KMS-11 (cell line): ENCODE data around the gene CKMT2.

Experiments used
- H2AFZ ChIP-seq: fragments of 200-600 bp; sonication (generic); 2 replicates; pipeline ENCODE4 v1.6.1; 2016; ENCODE audit warnings: antibody characterized with exemption, mixed run types, low read depth
- H3K27ac ChIP-seq: fragments of 200-600 bp; sonication (generic); 2 replicates; pipeline ENCODE4 v1.6.1; 2016; ENCODE audit warnings: mild to moderate bottlenecking, mixed run types
- H3K27me3 ChIP-seq: fragments of 200-600 bp; sonication (generic); 2 replicates; pipeline ENCODE4 v1.6.1; 2017; ENCODE audit warnings: mild to moderate bottlenecking, low read depth, mixed run types, moderate library complexity; ENCODE audit not compliant: insufficient read depth
- H3K36me3 ChIP-seq: fragments of 200-600 bp; sonication (generic); 2 replicates; pipeline ENCODE4 v1.6.1; 2017; ENCODE audit warnings: mild to moderate bottlenecking, mixed run types; ENCODE audit not compliant: insufficient read depth
- H3K4me1 ChIP-seq: fragments of 200-600 bp; sonication (generic); 2 replicates; pipeline ENCODE4 v1.6.1; 2016; ENCODE audit warnings: mild to moderate bottlenecking, low read depth, mixed run types; ENCODE audit not compliant: poor library complexity, severe bottlenecking
- H3K4me2 ChIP-seq: fragments of 200-600 bp; sonication (generic); 2 replicates; pipeline ENCODE4 v1.7.0; 2016; ENCODE audit warnings: mild to moderate bottlenecking, mixed run types
- H3K4me3 ChIP-seq: fragments of 200-600 bp; sonication (generic); IDR thresholded peaks from 2 replicates; pipeline ENCODE4 v1.6.1; 2017; ENCODE audit warnings: low read depth, low read length, mixed read lengths; ENCODE audit not compliant: insufficient read depth
- H3K79me2 ChIP-seq: fragments of 200-600 bp; sonication (generic); 2 replicates; pipeline ENCODE4 v1.6.1; 2016; ENCODE audit warnings: low read depth, mixed run types; ENCODE audit not compliant: insufficient read depth
- H3K9ac ChIP-seq: fragments of 200-600 bp; sonication (generic); 2 replicates; pipeline ENCODE4 v1.6.1; 2016; ENCODE audit warnings: mild to moderate bottlenecking, mixed run types
- H4K20me1 ChIP-seq: fragments of 200-600 bp; sonication (generic); 2 replicates; pipeline ENCODE4 v1.6.1; 2016; ENCODE audit warnings: mild to moderate bottlenecking, mixed run types; ENCODE audit not compliant: insufficient read depth
- TF ChIP-seq, protein P1 (sequence below): fragments of 200-600 bp; sonication (generic); conservative IDR thresholded peaks from 2 replicates; pipeline ENCODE4 v1.6.1; 2017; ENCODE audit warnings: low read depth, mild to moderate bottlenecking, antibody characterized with exemption, low read length, moderate library complexity, mixed read lengths

CKMT2 gene

DNA sequence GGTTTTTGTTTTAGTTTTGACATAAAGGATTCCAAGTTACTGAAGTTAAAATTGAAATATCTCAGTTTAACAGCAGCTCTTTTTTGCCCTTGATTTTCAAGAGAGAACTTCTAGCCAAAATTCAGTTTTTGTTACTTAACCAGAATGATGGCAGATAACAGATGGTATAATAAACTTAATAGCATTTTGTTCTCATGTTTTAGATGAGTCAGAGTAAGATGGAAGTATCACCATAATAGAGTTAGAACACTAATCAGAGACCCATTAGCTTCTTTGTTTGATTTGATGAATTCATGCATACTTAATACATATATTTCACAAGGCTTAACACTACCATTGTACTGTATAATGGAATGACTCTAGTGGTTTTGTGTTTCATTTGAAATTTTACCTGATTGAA lies 80.2 kb downstream of the CKMT2 start:
- TF ChIP-seq, protein P1, sequence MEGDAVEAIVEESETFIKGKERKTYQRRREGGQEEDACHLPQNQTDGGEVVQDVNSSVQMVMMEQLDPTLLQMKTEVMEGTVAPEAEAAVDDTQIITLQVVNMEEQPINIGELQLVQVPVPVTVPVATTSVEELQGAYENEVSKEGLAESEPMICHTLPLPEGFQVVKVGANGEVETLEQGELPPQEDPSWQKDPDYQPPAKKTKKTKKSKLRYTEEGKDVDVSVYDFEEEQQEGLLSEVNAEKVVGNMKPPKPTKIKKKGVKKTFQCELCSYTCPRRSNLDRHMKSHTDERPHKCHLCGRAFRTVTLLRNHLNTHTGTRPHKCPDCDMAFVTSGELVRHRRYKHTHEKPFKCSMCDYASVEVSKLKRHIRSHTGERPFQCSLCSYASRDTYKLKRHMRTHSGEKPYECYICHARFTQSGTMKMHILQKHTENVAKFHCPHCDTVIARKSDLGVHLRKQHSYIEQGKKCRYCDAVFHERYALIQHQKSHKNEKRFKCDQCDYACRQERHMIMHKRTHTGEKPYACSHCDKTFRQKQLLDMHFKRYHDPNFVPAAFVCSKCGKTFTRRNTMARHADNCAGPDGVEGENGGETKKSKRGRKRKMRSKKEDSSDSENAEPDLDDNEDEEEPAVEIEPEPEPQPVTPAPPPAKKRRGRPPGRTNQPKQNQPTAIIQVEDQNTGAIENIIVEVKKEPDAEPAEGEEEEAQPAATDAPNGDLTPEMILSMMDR, result no peak
- Histone ChIP-seq H3K4me3 (no peak overlapping the region), H3K27me3 (no peaks in the 10 kb centered on the region), H3K4me2 (no peak overlapping the region), H3K9ac (no peak overlapping the region), H3K27ac (no peak overlapping the region), H2AFZ (no peak overlapping the region), H3K79me2 (no peaks in the 10 kb centered on the region), H3K36me3 (no peaks in the 10 kb centered on the region), H4K20me1 (no peaks in the 10 kb centered on the region), H3K4me1 (no peaks in the 10 kb centered on the region)

DNA sequence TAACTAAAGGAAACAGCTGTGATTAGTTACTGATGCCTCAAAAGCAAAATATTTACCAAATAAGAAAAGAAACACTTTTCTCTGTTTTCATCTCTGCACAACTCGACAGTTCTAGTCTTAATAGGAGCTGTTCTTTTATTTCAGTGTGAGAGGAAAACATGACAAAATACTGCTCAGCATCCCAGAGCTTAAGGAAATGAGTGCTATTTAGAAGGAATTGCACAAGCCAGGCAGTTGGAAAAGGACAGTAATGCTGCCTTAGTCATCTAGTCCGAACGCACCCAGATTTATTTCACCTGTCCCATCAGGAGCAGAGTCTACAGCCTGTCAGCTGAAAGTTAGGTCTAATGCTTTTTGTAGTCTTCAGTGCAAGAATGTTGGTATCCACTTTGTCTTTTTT lies 80.6 kb downstream of the CKMT2 start:
- H3K36me3 ChIP-seq, result no peaks in the 10 kb centered on the region
- TF ChIP-seq, protein P1, result no peak
- no peak overlapping the region for H3K4me2 ChIP-seq

DNA sequence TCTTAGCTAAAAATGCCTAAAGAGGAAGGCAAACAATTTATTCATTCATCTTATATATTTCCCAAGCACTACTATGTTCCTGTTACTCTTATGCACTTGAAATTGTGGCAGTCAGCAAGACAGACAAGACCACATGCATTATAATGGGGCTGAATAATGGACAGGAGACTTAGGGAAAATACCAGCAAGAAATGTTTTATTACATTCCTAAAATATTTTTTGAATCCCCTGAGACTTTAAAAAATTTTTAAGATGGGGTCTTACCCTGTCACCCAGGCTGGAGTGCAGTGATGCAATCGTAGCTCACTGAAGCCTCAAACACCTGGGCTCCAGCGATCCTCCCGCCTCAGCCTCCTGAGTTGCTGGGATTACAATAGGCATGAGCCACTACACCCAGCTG lies 81.5 kb downstream of the CKMT2 start:
- Histone ChIP-seq H3K79me2 (no peaks in the 10 kb centered on the region), H3K4me3 (no peak overlapping the region), H3K27me3 (no peaks in the 10 kb centered on the region), H3K4me2 (no peak overlapping the region), H3K36me3 (no peaks in the 10 kb centered on the region), H3K4me1 (no peaks in the 10 kb centered on the region), H3K9ac (no peak overlapping the region), H3K27ac (no peak overlapping the region), H2AFZ (no peak overlapping the region), H4K20me1 (no peaks in the 10 kb centered on the region)
- TF ChIP-seq, protein P1, result no peak

More for the DNA sequence above, 80.6 kb downstream of the CKMT2 start:
- Histone ChIP-seq H3K27ac (no peak overlapping the region), H3K27me3 (no peaks in the 10 kb centered on the region), H3K4me1 (no peaks in the 10 kb centered on the region), H4K20me1 (no peaks in the 10 kb centered on the region), H3K9ac (no peak overlapping the region), H2AFZ (no peak overlapping the region), H3K4me3 (no peak overlapping the region), H3K79me2 (no peaks in the 10 kb centered on the region)

DNA sequence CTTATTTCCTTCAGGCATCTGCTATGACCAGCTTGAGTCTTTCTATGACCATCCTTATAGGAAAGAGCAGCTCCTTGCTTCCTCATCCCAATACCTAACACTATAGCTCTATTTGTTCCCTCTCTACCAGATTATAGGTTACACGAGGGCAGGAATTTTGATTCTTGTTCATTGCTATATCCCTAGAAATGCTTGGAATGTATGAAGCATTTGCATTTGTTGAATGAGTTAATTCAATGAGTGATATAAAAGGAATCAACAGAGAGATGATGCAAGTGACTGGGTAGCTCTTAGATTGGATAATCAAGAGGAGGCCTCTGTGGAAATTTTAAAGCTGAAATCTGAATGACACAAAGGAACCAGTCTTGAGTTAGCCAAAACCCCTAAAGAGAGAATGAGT lies 82.2 kb downstream of the CKMT2 start:
- Histone ChIP-seq H3K79me2 (no peaks in the 10 kb centered on the region), H2AFZ (no peak overlapping the region), H3K36me3 (no peaks in the 10 kb centered on the region), H3K27me3 (no peaks in the 10 kb centered on the region), H3K4me1 (no peaks in the 10 kb centered on the region), H4K20me1 (no peaks in the 10 kb centered on the region), H3K27ac (no peak overlapping the region), H3K9ac (no peak overlapping the region), H3K4me3 (no peak overlapping the region), H3K4me2 (no peak overlapping the region)
- TF ChIP-seq, protein P1, result no peak

DNA sequence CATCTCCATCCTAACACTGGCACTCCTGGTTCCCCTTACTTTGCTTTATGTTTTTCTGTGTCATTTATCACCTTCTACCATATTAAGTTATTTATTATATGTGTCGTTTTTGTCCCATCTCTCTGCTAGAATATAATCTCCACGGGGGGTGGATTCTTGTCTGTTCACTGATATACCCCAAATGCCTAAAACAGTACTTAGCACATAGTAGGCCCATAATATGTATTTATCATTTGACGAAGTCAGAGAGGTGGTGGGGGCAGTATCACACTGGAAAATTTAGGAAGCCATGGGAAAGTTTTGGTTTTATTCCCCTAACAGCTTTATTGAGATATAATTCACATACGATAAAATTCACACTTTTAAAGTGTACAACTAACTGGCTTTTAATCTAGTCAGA lies 82.7 kb downstream of the CKMT2 start:
- Histone ChIP-seq H3K4me3 (no peak overlapping the region), H3K79me2 (no peaks in the 10 kb centered on the region), H3K4me2 (no peak overlapping the region), H2AFZ (no peak overlapping the region), H3K27me3 (no peaks in the 10 kb centered on the region), H3K27ac (no peak overlapping the region), H3K9ac (no peak overlapping the region), H3K4me1 (no peaks in the 10 kb centered on the region), H3K36me3 (no peaks in the 10 kb centered on the region), H4K20me1 (no peaks in the 10 kb centered on the region)
- TF ChIP-seq, protein P1, result no peak
